NCI-H82 (cell line): ENCODE data around the gene STX17.

Experiments used
- DNase-seq: peaks from one replicate; lab custom pipeline; 2025; lab: John Stamatoyannopoulos, UW

Gene STX17

GRCh38 chr9:99907208-99907532 lies 716 bp downstream of the STX17 start:
- no peak for DNase-seq

GRCh38 chr9:99911600-99911999 lies 5.1 kb downstream of the STX17 start:
- no peak for DNase-seq

DNA sequence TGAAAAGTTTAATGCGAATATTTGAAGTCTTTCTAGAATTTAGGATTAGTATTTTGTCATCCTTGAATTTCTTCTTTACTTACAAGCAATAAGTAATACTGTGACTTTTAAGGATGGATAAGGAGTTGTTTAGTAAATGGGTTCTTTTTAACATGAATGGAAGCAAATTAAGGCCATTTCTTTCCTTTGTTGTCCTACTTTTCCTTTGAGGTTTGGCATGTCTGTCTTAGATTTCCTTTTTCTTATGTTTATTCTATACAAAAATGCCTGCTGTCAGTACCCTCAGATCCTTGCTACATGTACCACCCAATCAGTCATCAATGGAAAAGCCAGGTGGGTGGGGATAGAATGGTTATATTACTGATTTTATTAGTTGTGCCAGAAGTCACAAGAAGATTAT lies 10.2 kb downstream of the STX17 start:
- no peak for DNase-seq

DNA sequence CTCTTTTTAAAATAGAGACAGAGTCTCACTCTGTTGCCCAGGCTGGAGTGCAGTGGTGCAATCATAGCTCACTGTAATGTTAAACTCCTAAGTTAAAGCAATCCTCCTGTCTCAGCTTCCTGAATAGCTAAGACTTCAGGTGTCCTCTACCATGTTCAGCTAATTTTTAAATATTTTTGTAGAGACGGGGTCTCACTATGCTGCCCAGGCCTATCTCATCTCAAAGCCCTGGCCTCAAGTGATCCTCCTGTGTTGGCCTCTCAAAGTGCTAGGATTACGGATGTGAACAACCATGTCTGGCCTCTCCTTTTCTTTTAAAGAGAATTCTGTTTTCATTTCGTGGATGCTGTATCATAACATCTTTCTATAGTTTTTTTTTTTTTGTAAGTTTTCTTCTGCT lies 11.7 kb downstream of the STX17 start:
- no peak for DNase-seq

GRCh38 chr9:99919930-99920329 lies 13.5 kb downstream of the STX17 start:
- no peak for DNase-seq

DNA sequence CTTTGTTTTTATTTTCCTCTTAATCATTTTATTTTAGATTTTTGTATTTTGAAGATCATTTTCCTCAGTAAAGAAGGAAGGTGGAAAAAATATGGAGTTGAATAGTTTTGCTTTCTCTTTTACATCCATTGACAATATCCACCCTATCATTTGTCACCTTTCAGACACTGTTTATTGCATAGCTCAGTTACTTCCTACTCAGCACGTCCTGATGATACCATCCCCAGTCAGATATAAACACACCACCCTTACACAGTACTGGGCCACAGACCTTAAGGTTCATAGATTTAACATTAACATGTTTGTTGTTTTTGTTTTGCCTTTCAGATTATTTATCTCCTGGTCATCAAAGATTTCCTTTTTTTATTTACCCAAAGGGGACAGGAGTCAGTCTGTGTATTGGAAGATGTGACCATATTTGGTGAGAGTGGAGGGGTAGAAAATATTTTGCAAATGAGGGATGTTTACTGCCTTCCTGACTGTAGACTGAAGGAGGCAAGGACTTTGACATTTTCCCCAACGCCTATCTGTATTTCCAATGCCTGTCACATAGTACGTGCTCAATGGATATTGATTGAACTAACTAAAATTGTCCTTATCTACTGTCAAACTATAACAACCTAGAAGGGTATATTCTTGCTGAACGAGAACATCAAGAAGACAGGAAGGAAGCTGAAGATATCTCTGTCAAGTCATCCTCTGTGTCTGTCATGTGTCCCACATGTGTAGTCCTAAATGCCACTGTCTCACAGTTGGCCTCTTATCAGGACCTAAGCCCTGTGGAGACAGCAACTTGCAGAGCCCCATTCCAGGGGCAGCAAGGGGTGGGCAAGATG lies 15.6 kb downstream of the STX17 start:
- no peak for DNase-seq

DNA sequence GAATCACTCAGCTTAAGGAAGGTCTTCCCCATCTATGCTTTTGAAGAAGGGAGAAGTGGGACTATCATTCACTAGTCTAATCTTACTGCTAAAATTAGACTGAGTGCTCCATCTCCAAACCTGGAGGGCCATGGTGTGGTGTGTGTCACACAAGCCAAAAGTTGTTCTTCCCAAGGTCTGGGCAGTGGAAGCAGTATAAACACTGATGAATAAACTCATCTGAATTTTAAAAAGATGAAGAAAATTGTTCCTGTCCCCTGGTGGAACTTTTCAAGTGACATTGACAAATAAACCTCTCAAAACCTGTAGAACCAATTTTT lies 16.2 kb downstream of the STX17 start:
- DNase-seq, result no peak

DNA sequence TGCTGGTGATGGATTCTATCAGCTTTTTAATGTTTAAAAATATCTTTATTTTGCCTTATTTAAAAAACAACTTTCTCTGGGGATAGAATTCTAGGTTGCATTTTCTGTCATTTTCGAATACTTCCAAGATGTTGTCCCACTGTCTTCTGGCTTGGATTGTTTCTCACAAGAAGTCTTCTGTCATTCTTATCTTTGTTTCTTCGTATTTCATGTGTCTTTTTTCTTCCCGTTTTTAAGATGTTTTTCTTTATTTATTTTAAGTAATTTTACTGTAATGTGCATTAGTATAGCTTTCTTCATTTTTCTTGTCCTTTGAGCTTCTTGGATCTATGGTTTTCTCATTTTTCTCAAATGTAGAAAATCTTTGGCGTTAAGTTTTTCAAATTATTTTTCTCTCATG lies 19.1 kb downstream of the STX17 start:
- DNase-seq, result no peak

- DNase-seq, result no peak
These were observed 23.2 kb downstream of the STX17 start for GRCh38 chr9:99929652-99930051.

GRCh38 chr9:99931155-99931840 lies 24.8 kb downstream of the STX17 start:
- no peak for DNase-seq

DNA sequence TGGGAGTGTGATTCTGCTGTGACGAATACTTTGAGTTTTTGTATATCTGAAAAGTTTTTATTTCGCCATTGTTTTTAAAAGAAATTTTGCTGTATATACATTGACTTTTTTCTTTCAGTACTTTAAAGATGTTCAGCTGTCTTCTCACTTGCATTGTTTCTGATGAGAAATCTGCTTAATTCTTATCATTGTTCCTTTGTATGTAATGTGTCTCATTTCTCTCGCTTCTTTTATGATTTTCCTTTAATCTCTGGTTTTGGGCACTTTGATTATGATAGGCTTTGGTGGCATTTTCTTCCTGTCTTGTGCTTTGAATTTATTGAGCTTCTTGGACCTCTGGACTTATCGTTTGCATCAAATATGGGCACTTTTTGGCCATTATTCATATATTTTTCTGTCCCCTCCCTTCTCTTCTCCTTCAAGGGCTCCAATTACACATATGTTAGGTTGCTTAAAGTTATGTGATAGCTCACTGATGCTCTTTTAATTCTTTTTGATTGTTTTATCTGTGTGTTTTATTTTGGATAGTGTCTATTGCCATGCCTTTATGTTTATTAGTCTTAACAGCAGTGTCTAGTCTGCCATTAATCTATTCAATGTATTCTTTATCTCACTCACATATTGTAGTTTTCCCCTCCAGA lies 30.6 kb downstream of the STX17 start:
- no peak for DNase-seq

DNA sequence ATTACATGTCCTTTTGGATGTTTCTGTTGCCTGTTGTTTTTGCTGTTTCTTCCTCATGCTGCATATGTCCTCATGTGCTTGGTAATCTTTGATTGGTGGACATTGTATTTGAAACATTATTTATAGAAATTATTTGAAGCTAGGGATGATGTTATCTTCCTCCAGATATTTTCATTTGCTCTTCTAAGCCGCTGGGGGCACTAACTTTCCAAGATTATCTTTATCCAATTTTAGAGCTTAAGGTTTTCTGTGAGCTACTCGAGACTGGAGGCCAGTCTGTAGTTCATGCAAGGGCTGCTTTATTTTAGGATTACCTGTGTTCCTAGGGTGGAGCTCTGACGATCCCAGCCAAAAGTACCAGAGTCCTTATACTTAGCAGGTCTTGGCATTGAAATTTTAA lies 40.9 kb downstream of the STX17 start:
- peak; percentile 83 for DNase-seq

DNA sequence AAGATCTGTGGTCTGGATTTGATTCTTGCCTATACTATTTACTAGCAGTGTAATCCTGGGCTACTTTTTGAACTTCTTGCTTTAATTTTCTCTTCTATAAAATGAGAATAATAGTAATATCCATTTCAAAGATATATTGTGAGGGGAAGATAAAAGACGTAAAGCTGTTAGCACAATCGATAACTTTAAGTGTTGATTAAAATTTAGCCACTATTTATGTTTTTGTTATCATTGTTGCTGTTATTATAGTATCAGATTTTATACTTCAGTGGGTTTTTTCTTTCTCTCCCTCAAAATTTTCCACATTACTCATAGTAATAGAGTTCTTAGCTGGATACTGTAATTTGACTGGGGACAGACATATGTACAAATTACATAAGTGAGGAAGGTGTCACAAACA lies 42.0 kb downstream of the STX17 start:
- DNase-seq, result no peak

DNA sequence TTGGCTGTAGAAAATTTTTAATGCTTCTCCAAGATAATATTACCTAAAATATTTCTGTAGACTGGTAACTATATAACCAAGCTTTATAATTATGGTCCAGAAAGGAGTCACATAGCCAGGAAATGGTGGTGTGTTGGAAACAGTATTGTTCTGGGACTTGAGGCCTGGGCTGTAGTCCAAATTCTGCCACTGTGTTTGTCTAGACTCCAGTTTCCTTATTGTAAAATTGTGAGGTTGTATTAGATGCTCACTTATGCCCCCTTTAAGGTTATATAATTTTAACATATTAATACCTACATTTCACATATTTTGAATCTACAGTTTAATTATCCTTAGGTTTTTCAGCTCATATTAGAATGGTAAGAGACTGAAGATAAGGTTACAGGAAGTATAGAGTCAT lies 42.4 kb downstream of the STX17 start:
- no peak for DNase-seq

- no peak for DNase-seq
These were observed 47.5 kb downstream of the STX17 start for GRCh38 chr9:99953861-99954507.

- DNase-seq, result no peak
These were observed 48.4 kb downstream of the STX17 start for GRCh38 chr9:99954819-99955218.

DNA sequence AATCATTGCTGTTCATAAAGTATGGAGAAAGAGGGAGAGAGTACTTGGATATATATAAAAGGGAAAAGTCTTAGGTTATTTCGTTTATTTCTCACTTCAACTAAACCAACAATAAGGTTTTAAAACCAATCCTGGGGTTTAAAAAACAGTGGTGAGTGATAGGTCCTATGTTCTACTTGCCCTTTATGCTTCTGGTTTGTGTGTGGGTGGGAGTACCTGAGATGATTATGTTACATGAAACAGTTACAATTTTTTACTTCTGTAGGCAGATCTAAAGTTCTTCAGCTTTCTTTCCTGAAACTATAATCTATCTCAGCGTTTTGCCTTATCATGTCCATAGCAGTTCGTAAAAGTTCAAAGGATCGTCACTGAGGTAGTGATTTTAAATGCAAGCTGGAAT lies 49.2 kb downstream of the STX17 start:
- no peak for DNase-seq

- DNase-seq, result peak; percentile 1
These were observed 56.3 kb downstream of the STX17 start for GRCh38 chr9:99962680-99963261.

- no peak for DNase-seq
These were observed 57.9 kb downstream of the STX17 start for GRCh38 chr9:99964336-99964735.

DNA sequence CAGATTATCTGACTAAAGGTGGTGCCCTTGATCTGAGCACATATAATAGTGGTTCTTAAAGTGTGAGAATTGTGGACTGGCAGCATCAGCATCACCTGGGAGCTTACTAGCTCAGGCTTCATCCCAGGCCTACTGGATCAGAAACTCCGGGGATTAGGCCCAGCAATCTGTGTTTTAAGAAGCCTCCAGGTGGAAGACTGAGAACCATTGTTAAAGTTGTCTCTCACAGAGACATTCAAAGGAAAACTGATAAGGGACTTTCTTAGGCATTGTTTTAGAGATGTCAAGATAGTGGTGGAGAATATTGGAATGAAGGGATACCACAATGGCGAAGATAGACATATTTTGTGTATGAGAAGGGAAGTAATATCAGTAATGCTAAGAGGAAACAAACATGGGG lies 59.5 kb downstream of the STX17 start:
- peak; percentile 6 for DNase-seq

DNA sequence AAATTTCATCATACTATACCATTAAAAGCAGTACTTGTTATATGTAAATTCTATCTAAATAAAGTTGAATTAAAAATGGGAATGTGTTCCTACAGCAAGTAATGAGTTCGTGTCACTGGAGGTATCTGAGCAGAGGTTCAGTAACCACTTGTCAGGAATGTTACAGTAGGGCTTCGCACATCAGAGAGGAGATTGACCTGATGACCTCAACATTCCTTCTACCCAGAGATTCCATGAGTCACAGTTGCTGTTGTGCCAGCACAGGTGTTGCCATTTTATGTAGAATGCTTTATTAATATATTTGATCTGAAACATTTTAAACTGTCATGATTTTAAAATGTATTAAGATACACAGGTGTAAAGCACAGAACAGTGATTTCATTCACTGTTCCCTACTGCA lies 60.3 kb downstream of the STX17 start:
- no peak for DNase-seq

GRCh38 chr9:99967457-99967856 lies 61.0 kb downstream of the STX17 start:
- no peak for DNase-seq

GRCh38 chr9:99970481-99970880 lies 64.0 kb downstream of the STX17 start:
- DNase-seq, result no peak
